ENCODE measurements around the gene CCNL1. TPM values are rescaled to one million over a fixed set of nuclear protein-coding genes. Genes with fewer than 3 reads are reported as not detected.
"Not testable (repeated sequence)": the region's sequence is repeated elsewhere in the genome, so short reads cannot be mapped to it uniquely, and the experiment has no call there.

The CCNL1 gene
- polyA plus RNA-seq, 4 donors: 127 to 196 (median 181) TPM

DNA sequence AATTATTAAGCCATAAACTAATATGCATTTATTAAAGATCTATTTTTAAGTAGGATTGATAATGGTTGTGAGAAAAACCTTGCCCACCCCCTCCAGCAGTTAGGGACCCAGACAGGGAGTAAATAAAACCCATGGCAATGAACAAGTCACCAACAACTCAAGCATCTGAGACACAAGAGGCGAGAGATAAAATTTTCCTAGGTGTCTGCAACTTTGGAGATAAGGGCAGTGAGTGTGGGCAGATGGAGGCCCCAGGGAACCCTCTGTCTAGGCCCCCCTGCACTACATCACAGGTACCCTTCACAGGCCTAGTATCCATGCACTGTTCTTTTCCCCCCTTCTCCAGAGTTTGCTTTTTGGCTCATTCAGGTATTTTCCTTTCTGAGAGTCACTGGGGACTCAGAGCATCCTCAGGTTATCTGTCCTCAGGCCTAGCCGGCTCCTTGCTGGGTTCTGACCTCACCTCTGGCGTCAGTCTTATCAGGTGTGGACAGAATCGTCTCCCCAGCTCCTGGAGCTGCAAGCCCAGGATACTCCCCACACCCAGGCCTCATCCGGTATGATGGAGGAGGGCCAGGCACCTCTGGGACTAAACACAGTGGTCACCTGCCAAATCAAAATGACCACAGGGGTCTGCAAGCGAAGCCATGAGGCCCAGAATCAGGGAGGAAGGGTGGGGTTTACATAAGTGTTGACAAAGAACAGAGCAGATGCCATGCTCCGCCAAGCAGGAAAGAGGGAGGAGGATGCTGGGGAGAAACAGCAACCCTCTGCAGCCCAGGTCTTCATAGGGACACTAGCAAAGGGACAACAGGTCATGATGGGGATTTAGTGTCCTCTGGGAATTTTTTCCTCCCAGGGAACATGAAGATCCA is 50.4 kb downstream of the CCNL1 start:
- no peak for DNase-seq (ENCODE audit: low read depth in 4 of 4, low spot score in 2 of 4)

DNA sequence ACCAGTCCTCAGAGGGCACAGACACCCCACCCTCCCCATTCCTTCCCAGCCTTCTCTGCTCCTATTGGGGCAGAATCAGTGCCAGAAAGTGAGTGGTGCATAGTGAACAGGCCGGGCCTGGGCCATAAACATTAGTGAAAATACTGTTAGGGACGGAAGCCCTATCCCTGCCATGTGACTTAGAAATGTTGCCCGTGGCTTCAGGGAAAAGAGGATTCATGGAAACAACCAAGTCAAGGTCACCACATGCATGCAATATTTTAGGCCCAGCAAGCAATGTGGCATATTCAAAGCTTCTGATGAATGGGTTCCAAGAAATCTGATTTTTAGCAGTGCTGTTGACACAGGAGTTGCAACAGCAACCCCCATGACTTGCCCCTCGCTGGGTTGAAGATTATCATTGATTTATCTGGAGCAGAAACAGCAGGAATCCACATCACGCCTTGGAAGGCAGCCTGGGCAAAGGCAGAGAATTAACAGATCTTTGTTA is 52.3 kb downstream of the CCNL1 start:
- DNase-seq (ENCODE audit: low read depth in 4 of 4, low spot score in 2 of 4): no peak

DNA sequence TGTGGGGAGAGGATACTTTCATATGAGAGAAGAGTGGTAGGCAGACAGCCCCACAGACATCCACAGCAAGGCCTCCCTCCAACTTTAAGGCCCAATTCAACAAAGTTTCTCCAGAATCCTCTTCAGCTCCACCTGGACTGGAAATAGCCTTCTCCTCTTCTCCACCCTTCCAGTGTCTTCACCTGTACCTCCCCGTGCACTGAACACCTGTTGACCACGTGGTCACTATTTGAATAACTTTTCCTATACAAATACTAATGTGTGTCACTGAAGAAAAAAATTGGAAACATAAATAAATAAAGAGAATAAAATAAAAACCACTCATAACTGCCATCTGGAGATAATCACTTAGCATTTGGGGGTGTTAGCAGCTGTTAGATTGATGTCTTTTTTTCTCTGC is 52.9 kb downstream of the CCNL1 start:
- no peak for DNase-seq (ENCODE audit: low read depth in 4 of 4, low spot score in 2 of 4)

DNA sequence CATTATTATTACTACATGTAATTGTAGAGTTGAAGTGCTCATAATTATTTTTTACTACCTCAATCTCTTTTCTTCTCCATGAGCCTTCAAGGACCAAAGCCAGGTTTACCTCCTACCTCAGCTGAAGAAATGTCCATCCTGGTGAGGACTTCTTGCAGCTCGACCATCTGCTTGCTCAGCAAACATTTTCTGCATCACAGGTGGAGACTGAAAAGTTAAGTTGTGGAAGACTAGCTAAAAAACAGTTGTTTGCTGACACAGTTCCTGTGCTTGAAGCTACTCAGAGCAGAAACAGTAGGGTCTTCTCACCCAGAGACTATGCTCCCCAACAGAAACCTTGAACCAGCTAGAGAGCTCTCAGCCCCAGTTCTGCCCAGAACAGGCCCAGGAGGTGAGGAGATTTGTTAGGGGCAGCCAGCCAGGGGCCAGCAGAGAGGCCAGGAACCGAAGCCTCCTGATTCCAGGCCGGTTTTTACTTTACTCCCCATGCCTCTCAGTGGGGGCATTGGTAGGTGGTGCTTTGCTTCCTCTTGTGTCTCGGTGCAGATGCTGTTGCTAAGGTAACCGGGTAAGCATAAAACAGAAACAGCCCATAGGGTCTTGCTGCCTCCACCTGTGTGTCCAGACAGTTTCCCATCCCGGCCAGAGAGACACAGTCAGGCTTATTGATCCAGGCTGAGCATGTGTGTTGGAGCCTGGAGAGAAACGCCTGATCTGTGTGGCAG is 54.9 kb downstream of the CCNL1 start:
- no peak for DNase-seq (ENCODE audit: low read depth in 4 of 4, low spot score in 2 of 4)

DNA sequence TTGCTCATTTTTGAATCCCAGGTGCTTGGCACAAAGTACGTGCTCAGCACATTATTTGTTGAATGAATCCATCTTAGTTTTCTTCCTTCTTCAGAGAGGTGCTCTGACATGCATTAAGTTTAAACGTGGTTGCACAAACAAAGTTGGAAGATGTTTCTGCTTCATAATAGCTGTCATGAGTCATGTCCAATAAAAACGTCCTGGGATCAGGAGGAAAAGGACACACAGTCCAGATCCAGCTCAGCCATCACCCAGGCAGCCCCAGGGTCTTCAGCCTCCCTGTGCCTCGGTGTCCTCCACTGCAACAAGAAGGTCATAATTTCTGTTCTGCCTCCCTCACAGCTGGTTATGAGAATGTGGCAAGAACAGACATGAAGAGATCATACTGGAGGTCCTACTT is 55.4 kb downstream of the CCNL1 start:
- DNase-seq (ENCODE audit: low read depth in 4 of 4, low spot score in 2 of 4): no peak

DNA sequence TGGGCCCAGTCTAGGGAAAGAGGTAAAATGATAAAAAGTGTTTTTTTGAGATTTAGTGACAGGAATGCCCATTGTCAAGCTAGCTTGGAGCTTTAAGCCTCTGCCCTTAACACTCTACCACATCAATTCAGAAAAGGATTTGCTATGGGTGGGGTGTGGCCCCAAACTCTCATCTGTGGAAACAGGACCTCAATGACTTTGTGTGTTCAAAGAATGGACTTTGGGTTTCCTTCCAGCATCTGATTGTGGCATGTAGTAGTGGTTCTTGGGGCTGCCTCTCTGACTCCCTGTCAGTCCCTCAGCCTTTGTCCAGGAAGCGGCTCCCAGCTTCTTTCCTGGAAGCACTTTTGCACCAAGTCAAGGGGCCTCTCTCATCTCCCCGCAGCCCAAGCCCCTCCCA is 56.1 kb downstream of the CCNL1 start:
- DNase-seq (ENCODE audit: low read depth in 4 of 4, low spot score in 2 of 4): no peak

DNA sequence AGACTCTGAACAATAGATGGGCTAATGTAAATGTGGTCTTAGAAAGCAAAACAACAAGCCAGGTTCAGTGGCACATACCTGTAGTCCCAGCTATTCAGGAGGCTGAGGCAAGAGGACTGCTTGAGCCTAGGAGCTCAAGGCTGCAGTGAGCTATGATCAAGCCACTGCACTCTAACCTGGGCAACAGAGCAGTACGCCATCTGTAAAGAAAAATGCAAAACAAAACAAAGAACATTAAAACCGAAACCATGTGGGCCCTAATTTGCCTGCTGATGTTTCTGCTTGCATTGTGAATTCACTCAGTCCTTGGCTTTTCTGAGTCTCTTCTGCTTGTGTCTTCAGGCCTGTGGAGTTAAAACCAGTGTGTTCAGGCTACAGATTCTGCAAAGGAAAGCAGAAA is 56.7 kb downstream of the CCNL1 start:
- no peak for DNase-seq (ENCODE audit: low read depth in 4 of 4, low spot score in 2 of 4)

DNA sequence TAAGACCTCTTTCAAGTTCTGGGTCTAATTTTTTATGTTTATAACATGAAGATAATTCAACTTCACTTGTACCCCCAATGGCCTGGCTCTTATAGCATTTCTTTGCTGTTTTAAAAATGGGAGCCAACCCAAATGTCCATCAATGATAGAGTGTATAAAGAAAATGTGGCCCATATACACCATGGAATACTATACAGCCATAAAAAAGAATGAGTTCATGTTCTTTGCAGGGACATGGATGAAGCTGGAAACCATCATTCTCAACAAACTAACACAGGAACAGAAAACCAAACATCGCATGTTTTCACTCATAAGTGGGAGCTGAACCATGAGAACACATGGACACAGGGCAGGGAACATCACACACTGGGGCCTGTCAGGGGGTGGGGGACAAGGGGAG is 57.4 kb downstream of the CCNL1 start:
- not testable (repeated sequence) for DNase-seq (ENCODE audit: low read depth in 4 of 4, low spot score in 2 of 4)

DNA sequence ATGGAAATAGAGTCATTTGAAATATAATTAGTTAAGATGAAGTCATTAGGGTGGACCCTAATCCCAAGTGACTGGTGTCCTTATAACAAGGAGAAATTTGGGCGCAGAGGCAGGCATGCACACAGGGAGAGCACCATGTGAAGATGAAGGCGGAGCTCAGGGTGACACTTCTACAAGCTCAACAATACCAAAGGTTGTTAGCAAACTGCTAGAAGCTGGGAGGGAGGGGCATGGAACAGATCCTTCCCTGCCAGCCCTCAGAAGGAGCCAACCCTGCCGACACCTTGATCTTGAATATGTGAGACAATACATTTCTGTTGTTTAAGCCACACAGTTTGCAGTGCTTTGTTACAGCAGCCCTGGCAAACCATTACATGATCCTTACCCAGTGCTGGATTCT is 57.8 kb downstream of the CCNL1 start:
- no peak for DNase-seq (ENCODE audit: low read depth in 4 of 4, low spot score in 2 of 4)

DNA sequence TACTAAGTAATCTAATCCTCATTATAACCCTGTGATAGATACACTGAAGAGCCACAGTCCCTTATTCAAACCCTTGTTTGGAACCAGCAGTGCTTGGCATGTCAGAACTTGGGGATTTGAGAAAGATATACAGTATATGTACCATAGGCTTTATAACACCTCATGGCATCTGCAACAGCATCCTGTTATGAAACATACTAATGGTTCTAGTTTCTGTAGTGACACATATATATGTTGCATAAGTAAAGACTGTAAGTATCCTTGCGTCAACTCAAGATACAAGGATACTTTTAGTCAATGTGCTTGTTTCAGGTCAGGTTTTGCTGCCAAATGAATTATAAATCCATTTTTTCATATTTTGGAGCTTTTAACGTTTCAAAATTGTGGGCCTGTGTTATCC is 58.5 kb downstream of the CCNL1 start:
- no peak for DNase-seq (ENCODE audit: low read depth in 4 of 4, low spot score in 2 of 4)

DNA sequence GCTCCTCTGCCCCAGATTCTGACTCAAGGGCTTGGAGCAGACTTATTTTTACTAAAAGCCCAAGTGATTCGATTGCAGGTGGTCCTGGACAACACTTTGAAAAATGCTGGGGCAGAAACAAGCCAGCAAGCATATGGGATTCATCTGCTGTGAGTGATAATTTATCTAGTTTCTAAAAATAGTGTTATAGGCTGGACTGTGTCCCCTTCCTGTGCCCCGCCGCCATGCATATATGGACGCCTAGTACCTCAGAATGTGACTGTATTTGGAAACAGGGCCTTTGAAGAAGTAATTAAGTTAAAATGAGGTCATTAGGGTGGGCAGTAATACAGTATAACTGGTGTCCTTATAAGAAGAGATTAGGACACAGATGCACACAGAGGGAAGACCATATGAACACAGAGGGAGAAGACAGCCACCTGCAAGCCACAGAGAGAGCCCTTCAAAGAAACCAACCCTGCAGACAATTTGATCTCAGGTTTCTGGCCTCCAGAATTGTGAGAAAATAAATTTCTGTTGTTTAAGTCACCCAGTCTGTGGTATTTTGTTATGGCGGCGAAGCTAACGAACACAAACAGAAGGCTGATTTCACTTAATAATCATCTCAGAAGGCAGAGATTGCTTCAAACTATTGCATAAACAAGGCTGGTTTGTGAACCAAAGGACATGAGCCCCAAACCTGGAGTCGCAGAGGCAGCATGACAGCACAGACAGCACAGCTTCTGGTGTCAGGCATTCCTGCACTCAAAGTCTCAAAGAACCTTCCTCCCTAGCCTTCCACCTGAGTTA is 59.1 kb downstream of the CCNL1 start:
- no peak for DNase-seq (ENCODE audit: low read depth in 4 of 4, low spot score in 2 of 4)

DNA sequence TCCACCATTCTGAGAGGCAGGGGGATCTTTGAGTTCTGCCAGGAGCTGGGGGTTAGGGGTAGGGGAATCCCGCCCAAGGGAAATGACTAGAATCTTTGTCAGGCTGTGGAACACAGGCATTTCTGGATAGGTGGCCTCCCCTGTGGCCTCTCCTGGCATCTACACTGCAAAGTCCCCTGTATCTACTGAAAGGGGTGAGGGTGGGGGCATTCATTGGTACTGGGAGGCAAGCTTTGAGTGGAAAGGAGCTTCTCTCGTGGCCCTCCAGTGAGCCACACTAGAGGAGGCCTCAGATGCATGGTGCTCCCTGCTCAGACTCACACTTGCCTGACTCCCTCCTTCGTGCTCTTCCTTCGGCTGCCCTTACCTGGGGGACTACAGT is 59.9 kb downstream of the CCNL1 start:
- DNase-seq (ENCODE audit: low read depth in 4 of 4, low spot score in 2 of 4): no peak

DNA sequence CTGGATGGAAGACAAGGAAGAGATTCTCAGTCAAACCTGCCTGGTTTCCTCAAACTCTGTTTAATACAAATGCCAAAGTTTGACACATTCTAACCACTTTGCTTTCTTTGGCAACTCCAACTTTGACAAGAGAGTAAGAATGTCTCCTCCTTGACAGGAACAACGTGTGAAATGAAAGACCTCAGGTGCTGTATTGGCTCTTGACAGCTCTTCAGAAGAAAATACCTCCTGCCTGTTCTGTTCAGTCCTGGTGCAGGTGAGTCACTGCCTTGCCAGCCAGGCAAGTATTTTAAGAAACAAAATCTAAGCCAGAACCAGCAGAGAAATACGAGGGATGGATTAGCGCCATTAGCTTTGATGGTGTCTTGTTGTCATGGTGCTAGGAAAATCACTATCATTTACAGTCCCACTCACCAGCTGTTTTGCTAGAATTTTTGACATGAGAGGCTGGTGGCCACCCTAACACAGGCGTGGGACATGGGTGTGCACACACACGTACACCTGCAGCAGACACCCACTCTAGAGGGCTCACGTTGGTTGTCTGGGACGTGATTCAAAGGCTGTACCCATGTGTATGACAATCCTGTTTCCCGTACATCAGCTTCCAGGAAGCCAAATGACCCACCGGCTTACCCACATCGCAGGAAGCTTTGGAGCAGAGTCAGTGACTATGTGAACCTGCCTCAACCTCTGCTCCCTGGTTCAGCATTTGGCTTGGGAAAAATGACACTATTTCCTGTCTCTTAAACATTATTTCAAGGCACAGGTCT is 60.4 kb downstream of the CCNL1 start:
- DNase-seq (ENCODE audit: low read depth in 4 of 4, low spot score in 2 of 4): no peak

DNA sequence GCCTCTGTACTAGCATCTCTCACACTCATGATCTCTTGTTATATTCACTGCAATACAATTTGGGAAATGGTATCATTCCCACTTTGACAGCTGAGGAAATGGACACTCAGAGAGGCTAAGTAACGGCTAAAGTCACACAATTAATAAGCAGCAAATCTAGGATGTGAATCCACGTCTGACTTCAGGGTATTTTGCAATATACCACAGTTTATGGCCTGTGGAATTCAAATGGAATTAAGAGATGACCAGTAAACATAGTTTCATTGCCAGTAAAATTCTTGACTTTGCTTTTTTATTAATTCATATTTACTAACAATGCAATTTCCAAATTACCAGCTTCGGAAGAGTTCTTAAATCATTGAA is 61.1 kb downstream of the CCNL1 start:
- DNase-seq (ENCODE audit: low read depth in 4 of 4, low spot score in 2 of 4): no peak

DNA sequence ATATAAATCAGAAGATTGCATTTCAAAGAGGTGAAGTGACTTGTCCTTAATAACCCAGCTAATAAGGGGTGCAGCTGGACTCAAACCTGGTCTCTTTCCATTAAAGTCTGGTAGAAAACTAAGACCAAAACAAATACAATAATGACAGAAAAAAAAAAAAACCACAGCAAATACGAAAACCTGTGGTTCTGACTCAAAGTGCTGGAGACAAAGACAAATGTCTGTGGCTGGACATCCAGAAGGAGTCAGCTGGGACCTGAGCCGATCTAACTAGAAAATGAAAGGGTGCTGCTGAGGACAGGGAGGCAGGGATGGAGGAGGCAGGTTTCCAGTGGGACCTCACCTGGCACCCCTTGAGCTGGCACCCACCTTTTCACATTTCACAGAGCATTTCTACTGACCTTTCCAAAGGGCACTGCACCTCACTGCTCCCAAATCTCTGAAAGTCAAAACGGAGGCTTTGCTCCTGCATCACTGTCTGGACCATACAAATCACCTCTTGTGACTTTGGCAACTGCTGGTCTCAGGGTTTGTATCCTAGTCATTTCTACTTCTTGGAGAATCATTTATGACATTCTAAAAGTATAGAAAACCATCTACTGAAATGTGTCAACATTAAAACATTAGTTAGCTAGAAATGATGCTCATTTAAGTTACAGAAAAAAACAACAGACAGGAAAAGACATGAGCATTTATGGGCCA is 61.7 kb downstream of the CCNL1 start:
- no peak for DNase-seq (ENCODE audit: low read depth in 4 of 4, low spot score in 2 of 4)
